GM19099 (cell line): ENCODE data around the gene BCAS3.

ENCODE experiments used
- POLR2A ChIP-seq: IDR thresholded peaks from 3 replicates; pipeline ENCODE4 v1.6.1; 2011; ENCODE audit warnings: low read depth; ENCODE audit not compliant: insufficient read length; ENCODE audit errors: extremely low read depth

The BCAS3 gene

DNA sequence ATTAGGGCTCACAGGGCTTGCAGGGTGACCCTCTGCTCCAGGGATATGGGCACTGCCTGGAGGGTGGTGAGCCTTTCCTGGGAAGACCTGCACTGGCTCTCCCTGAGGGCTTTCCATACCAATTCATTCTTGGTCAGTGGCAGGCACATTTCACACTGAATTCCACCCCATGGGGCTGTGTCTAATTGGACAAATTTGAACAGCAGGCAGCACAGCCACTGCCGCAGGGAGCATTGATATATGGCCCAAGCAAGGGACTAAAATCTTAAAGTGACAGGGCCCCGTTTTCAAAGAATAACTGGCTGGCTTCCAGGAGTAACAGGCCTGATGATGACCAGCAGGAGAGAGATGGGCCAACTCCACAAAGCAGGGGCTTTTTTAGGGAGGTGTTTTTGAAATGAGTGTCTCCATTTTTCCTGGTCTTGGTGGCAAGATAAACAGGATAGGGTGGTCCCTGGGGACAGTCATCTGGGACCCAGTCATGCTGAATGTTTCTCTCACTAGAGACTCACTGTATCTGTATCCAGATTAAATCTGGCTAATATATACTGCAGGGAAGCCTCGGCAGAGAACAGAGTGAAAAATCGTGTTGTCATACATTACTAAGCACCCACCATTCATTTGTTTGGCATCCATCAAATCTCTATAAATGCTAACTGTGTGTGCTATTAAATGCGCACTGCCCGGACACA is 647.9 kb downstream of the BCAS3 start:
- TF ChIP-seq POLR2A = no peak

DNA sequence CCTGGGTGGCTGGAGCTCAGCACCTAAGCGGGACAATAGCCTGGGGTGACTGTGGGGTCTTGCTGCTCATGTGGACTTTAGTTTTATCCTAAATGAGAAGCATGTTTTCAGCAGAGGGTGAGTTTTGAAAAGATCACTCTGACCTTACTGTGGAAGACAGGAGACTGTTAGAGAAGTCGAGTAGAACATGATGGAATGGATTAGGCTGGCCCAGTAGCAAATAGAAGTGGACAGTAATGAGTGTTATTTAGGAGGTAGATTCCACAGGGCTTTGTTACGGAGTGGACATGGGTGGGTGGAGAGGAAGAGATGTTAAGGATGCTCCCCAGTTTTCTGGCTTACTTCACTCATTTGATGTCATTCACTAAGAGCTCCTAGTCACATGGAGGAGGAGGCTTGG is 648.7 kb downstream of the BCAS3 start:
- no peak for TF ChIP-seq POLR2A

DNA sequence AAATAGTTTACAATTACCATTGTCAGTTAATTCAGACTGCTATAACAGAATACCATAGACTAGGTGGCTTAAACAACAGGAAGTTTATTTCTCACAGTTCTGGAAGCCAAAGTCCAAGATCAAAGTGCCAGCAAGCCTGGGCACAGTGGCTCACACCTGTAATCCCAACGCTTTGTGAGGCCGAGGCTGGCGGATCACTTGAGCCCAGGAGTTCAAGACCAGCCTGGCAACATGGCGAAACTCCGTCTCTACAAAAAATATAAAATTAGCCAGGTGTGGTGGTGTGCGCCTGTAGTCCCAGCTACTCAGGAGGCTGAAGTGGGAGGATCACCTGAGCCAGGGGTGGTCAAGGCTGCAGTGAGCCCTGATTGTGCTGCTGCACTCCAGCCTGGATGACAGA is 650.7 kb downstream of the BCAS3 start:
- no peak for TF ChIP-seq POLR2A

DNA sequence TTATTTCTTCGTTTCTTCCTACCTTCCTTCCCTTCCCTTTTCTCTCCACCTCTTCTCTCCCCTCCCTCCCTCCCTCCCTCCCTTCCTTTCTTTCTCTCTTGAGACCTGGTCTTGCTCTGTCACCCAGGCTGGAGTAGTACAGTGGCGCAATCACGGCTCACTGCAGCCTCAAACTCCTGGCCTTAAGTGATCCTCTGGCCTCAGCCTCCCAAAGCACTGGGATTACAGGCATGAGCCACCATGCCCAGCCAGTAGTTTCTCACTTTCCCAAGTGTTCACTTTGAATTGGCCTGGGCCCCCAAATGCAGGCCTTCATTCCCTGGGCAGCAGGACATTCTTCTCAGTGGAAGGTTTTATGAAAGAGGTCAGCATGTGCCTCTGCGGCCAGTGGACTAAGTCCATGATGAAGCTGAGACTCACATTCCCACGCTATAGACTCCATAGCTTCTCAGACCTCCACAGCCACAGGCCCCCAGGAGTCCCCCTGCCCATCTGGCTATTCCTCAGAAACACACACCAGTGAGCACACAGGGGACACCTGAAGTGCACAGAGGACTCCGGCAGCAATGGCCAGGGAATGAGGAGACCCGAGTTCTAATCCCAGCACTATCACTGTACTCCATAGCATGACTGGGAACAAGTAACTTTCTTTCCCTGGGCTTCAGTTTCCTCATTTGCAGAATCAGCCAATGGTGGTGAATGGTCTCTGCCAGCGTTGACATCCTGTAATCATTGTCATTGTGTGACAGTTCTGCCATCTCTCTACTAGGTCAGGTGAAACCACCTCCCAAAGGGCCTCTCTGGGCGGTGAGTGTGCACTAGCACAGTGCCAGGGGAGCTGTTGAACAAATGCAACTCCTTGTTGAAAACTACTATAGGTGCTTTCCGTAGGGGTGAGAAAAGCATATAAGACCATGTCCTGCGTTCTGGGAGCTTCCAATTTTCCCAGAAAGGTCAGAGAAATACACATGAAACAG is 652.8 kb downstream of the BCAS3 start:
- no peak for TF ChIP-seq POLR2A

DNA sequence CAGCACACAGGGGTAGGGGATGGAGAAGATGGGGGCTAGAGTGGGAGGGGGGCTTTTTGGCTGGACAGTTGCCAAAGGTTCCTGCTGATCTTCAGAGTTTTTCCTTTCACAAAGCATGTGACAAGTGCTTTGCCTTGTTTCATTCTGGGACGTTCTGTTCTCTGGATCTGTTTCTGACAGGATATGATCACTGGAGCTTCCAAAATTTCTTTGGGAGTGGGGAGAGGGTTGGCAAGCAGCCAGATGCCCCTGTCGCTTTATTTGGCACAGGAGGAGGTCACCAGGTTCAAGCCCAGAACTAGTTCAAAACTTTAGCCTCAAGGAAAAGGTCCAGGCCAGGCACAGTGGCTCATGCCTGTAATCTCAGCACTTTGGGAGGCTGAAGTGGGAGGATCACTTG is 653.5 kb downstream of the BCAS3 start:
- no peak for TF ChIP-seq POLR2A

DNA sequence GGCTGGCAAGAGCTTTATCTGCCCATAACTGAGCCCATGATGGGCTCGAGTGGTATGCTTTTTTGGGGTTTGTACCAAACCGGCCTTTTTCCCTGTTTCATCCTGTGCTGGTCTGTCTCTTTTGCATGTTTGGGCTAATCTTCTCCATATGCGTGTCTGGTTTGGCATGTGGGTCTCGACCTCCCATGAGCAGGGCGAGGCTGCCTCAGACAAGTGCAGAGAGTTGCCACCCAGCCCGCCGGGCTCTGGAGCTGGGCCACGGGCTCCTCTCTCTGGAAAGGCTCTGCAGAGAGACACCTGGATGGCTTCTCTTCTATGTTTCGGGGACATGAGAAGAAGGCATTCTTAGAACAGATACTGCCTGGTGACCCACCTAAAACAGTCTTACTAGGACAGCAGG is 654.2 kb downstream of the BCAS3 start:
- TF ChIP-seq POLR2A = no peak

DNA sequence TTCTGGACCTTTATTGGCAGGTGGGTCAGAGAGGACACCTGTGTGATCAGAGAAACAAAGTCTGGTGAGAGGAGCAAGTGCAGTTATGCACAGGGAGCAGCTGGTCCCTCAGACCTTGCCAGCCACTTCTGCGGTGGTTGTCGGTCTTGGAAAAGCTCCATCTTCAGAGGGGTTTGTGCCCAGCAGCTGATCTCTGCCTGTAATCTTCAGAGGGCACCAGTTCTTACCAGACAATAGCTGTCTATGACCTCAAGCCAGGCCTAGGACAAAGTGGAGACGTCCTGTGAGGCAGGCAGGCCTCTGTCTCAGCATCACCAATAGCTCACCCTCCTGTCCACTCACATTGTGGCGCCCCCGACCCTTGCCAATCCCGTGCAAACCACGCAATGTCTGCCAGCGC is 655.5 kb downstream of the BCAS3 start:
- TF ChIP-seq POLR2A = no peak

DNA sequence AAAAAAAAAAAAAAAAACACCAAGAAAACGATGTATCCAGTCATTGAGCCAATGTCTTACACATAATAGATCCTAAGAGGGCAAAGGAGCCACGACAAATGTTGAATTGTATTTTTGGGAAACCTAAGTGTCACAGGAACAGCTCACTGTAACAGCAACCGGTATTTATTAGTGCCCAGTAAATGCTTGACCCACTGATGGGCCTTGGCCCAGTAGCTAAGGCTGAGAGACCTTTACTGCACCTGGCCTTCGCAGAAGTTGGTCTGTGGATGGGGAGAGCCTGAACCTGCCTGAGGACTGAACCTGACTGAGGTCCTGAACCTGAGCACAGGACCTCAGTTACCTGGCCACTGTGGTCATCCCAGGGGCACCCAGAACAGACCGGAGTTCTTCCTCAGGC is 657.0 kb downstream of the BCAS3 start:
- TF ChIP-seq POLR2A = no peak

DNA sequence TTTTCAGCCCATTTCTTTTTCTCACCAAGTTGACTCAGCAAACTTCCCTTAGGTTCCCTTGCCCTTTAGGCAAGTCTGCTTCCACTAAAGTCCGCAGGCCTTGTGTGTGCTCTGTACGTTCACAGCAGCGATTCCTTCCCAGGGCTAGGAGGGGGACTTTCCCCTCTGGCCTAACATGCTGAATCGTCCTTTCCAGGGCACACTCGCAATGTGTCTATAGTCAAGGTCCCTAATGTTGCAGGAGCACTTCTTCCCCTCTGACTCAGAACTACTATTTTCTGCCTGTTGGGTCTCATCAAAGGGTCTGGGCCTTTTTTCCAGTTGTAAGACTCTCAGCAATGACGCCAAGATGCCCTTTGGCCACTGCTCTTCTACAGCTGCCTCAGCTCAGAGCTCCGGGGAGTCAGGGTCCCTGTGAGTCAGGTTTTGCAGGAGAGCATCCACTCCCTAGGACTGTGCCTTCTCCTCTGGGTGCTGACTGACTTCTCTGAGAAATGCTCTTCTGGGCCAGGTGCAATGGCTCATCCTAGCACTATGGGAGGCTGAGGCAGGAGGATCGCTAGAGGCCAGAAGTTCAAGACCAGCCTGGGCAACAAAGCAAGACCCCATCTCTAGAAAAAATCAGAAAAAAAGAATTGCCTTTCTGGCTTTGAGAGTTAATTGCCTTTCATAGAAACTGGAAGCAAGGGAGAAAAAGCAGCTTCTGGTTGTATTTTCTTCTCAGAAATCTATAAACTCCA is 657.6 kb downstream of the BCAS3 start:
- TF ChIP-seq POLR2A = no peak

DNA sequence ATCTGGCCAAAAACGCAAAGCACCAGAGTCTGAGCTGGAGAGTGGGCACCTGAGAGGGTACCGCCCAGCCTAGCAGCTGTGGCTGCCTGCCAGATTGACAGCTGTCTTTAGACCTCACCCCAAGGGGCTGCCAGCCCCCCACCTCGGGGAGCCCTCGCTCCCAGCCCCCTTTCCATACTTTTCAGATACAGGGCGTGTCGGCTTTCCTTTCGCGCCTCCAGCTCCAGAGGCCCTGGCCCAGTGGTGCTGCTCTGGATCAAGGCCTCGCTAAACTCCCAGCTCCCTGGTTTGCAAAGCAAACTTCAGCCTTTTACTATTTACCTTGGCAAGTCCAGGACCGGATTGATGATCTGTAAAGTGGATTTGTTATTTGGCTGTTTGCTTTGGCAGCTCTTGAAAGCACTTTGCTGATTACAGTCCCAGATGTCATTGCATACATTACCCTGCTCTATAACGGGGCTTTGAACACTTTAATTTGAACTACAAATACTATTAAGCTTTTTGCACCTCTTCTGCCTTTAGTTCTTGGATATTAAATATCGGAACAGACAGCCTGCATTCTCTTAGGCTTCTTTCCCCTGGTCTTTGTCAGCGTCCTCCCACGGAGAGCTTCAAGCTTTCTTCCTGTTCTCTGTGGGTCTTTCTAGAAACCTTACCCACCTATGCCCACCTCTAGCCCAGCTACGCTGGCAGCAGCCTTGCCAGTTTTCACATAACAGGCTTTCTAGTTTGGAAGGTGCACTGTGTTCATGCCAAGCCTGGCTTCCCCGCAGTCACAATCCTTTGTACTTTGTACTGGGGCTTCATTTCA is 658.4 kb downstream of the BCAS3 start:
- TF ChIP-seq POLR2A = no peak

DNA sequence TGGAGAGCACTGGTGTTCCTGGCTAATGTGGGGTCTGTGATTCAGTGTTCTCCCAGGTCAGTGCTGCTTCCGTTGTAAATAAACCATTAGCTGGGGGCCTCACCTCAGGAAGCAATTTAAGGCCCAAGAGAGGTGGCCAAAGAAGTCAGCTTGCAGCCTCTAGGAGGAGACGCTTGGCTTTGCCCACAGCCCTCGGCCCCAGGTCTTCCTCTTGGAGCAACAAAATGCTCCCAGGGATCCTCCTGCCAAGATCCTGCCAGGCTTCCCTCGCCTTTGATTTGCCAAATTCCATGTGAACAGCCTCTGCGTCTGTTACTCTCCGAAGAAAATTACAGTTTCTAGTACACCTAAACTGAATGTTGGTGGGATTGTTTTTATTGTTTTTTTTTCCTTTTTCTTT is 659.6 kb downstream of the BCAS3 start:
- no peak for TF ChIP-seq POLR2A

DNA sequence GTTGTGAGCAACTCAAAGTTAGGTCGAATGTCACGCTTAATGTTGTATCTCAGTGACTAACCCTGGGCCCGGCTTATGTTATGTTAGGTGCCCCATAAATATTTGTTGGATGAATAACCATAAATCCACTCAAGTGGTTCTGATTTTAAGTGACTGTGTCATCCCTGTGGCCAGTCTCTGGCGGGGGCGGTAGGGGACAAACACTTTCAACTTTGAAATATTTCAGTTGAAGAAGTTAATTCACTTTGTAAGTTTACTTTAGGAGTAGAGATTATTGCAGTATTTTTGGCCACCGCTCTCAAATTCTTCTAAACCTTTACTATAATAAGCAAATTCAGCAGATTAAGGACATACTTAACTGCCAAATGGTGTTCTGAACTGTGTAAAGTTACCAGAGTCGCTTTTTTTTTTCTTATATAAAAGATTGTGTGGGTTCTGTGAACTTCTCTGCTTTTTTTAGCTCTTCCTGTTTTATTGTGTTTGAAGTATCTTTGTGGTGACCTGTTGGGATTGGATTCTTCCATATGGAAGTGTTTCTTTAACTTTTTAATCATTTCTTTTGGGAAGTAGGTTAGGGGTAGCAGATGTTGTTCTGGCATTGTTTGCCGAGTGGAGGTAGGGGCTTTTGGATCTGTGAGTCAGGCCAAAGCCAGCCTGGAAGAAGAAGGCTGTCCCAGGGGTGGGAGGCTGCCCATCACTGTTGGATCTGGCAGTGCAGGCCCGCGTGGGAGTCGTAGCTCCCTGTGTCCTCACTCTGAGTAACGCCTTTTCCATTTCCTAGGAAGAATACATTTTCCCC is 660.5 kb downstream of the BCAS3 start:
- no peak for TF ChIP-seq POLR2A

DNA sequence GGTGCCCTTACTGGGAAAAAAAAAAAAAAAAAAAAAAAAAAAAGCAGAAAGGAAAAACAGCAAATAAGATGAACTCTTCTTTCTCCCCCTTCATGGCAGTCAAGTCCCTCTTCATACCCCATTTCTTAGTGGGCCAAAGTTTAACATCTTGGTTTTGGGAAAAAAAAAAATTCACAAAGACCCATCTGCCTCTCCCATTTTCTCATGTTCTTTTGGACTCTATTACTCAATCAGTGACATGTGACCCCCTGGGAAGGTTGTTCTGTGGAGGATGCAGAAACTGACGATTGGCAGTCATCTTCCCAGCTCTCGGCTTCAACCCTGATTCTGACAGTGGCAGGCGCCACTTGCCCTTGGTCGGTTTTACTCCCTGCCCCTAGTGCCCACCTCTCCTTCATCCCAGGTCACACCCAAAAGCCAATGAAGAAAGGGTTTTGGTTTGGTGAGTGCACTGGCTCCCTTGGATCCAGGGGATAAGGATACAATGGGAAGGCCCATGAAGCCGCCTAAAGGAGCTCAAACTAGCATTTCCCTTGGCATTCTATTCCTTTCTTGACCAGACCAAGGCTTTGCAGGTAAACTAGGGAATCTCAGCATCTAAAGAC is 661.3 kb downstream of the BCAS3 start:
- TF ChIP-seq POLR2A = no peak
